HG03558 (cell line): ENCODE data around the gene KCNK4.
A peak's percentile ranks its signal among the peaks of the same experiment; 100 is the strongest.
"Not testable (repeated sequence)": the region's sequence is repeated elsewhere in the genome, so short reads cannot be mapped to it uniquely, and the experiment has no call there.

Source experiments
- ATAC-seq: cut with Tn5 transposase; IDR thresholded peaks from one replicate; pipeline ENCODE4 v1.9.1; 2021; ENCODE audit warnings: moderate number of reproducible peaks; ENCODE audit not compliant: unreplicated experiment; ENCODE audit errors: extremely low read depth

Gene KCNK4

DNA sequence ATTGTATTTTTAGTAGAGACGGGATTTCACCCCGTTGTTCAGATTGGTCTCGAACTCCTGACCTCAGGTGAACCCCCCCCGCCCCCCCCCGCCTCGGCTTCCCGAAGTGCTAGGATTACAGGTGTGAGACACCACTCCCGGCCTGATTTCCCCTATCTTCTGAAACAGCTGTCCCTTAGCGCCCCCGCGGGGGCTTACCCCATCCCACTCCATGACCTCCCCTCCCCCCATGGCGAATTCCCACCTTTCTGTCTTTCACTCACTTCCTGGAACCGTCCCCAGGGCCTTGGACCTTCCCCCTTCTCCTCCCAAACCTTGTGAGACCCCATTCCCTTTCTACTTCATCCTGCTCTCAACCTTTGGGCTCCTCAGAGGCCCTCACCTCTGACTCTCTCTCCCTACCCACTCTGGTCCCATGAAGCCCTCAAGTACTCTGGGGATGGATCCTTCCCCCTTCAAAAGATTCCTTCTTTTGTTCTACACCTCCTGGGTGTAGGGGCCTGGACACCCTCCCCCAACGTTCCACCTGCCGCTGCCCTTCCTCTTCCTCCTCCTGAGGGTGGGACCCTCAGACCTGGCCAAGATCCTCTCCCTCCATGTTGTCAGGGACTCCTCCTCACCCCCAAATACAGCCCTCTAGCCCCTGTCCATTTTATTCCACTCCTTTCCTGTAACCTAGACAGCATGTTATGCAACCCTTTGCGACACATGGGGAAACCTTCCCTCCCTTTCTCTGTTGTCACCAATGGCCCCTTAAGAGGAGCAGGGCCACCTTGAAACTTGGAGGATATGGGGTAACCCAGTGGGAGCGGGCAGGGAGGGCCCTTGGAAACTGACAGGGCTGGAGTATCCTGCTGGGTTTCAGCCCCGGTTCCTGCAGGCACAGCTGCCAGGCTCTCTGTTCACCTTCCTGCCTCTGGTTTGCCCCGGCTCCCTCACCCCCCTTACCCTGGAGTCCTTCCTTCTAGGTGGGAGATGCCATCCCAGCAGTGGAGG lies 28.0 kb downstream of the KCNK4 start:
- ATAC-seq: no peak

- no peak for ATAC-seq
These were observed 29.5 kb downstream of the KCNK4 start for GRCh38 chr11:64320556-64320955.

DNA sequence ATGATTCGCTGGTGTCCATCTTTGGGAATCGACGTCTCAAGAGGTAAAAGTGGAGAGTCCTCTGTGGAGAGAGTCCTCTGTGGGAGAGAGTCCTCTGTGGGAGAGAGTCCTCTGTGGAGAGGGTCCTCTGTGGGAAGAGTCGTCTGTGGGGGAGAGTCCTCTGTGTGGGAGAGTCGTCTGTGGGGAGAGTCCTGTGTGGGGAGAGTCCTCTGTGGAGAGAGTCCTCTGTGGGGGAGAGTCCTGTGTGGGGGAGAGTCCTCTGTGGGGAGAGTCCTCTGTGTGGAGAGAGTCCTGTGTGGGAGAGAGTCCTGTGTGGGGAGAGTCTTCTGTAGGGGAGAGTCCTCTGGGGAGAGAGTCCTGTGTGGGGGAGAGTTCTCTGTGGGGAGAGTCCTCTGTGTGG lies 29.9 kb downstream of the KCNK4 start:
- no peak for ATAC-seq

GRCh38 chr11:64321533-64321932 lies 30.4 kb downstream of the KCNK4 start:
- no peak for ATAC-seq

DNA sequence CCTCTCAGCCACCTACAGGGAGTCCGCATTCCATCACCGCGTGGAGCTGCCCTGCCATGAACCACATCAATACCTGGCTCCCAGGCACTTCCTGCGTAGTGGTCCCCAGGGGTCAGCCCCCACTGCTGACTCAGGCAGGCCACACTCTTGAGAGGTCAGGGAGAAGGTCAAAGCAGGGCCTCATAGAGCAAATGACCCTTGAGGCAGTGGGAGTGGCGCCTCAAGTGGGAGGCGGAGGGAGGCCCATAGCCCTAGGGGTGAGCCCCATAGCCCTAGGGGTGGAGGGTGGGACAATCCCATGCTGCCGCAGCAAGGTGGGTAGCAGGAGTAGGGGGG lies 31.8 kb downstream of the KCNK4 start:
- ATAC-seq: no peak

- ATAC-seq: no peak
These were observed 32.3 kb downstream of the KCNK4 start for GRCh38 chr11:64323373-64323772.

GRCh38 chr11:64323984-64324383 lies 32.9 kb downstream of the KCNK4 start:
- not testable (repeated sequence) for ATAC-seq

DNA sequence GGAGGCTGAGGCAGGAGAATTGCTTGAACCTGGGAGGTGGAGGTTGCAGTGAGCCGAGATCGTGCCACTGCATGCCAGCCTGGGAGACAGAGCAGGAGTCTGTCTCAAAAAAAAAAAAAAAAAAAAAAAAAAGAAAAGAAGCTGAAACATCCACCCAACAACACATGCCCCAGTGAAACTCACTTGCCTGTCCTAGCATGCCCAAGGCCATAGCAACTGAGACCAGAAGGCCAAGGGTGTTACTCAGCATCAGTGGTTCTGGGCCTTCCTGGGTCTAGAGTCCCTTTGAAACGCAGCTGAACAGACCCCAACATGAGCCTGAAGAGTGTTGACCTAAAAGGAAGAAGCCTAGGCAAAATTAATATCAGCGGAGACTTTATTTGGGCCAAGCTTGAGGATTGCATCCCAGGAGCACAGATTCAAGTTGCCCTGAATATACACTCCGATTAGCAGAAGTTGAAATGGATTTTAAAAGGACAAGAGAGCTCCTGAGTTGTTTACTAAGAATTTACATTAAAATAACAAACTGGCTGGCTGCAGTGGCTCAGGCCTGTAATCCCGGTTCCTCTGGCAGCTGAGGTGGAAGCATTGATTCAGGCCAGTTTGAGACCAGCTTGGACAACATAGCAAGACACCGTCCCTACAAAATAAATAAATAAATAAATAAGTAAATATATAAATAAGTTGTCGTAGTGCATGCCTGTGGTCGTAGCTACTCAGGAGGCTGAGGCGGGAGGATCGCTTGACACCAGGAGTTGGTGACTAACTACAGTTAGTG lies 33.8 kb downstream of the KCNK4 start:
- no peak for ATAC-seq

DNA sequence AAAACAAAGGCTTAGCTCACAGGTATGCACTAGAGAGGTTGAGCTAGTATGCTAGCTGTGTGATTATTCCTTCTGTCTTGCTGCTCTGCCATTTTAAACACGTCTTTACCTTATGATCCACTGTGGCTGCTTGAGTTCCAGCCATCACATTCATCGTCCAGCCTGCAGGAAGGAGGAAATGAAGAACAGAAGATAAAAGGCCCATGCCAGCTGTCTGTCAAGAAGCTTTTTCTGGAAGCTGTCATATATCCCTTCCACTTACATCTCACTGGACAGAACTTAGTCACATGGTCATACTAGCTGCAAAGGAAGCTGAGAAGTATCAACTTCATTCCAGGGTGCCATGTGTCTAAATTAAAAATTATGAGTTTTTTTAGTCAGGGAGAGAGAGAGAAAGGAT lies 36.3 kb downstream of the KCNK4 start:
- ATAC-seq: no peak

GRCh38 chr11:64327993-64328392 lies 36.9 kb downstream of the KCNK4 start:
- no peak for ATAC-seq

GRCh38 chr11:64330888-64331287 lies 39.8 kb downstream of the KCNK4 start:
- no peak for ATAC-seq

- peak; percentile 50 for ATAC-seq
These were observed 40.7 kb downstream of the KCNK4 start for GRCh38 chr11:64331569-64332371.

- no peak for ATAC-seq
These were observed 42.5 kb downstream of the KCNK4 start for GRCh38 chr11:64333556-64333955.

DNA sequence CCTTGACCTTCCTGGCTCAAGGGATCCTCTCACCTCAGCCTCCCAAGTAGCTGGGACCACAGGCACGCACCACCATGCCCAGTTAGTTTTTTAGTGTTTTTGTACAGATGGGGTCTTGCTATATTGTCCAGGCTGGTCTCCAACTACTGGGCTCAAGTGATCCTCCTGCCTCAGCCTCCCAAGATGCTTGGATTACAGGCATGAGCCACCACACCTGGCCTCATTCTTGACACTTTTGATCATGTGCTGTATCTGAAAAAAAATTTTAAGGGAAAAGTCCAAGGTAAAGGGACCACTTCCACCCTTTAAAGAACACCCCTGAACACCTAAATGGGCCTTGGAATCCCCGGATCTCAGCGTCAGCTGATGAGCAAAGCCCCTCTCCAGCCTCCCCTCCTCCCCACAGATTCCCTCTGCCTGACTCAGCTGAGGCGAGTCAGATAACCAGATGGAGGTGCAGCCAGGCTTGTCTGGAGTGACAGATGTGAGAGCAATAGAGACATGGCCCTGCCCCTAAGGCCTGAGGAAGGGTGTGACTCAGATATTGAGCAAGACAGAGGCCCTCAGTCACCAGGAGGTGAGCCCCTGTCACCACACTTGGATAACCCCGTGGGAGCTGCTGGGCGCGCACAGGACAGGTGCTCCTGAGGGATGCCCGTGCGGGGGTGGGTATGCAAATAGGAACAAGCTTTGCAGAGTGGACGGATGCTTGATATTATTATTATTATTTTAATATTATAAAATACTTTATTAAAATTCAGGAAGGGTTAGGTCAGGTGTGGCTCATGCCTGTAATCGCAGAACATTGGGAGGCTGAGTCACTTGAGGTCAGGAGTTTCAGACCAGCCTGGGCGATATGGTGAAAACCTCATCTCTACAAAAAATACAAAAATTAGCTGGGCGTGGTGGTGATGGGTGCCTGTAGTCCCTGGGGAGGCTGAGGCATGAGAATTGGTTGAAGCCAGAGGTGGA lies 43.9 kb downstream of the KCNK4 start:
- peak; percentile 40 for ATAC-seq

GRCh38 chr11:64337538-64338249 lies 46.6 kb downstream of the KCNK4 start:
- no peak for ATAC-seq

GRCh38 chr11:64338716-64339115 lies 47.6 kb downstream of the KCNK4 start:
- no peak for ATAC-seq

DNA sequence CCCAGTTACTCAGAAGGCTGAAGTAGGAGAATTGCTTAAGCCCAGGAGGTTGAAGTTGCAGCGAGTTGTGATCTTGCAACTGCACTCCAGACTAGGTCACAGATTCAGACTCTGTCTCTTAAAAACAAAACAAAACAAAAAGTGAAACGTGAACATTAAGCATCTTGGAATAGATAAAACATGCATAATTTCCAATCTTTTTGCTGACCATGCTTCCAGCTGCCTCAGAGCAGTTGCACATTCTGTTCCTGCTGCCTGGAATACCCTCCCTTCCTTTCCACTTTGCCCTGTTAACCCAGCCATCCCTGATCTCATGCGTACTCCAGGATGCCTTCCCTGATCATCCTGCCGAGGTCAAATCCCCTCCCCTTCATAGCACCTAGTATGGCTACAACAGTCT lies 48.2 kb downstream of the KCNK4 start:
- ATAC-seq: no peak

DNA sequence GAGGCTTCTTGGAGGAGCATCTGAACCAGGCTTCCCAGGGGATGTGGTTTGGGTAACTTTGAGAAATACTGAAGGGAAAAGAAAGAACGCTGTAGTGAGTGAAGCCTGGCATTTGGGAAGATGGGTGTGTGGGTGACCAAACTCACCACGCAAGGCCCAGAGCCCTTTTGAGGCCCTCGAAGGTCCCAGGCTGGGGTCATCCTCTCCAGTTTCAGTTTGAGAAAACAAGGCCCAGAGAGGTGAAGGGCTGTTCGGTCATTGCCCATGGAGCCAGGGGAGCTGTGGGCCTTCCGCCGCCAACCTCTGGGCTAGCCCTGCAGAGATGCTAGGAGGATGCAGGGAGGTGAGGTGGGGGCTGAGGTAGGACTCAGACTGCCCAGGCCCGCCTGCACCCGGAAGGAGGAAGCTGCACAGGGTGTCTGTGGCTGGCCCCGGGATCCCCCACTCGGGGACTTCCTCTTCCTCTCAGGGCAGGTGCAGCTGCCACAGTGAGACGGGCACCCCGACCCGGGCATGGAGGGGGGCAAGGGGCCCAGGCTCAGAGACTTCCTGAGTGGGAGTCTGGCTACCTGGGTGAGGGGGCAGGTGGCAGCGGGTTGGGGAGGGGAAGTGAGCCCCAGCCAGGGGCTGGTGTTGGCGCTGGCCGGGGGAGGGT lies 48.8 kb downstream of the KCNK4 start, which contains the start of gene CCDC88B:
CCDC88B (plus strand) TSS at position 451 of the 655 bp plus-strand sequence; CDS start at position 514, 63 bp downstream.
- ATAC-seq: no peak
